ENCODE data around the gene ASB10.

ASB10 gene

GRCh38 chr7:151210087-151210854 lies 23.2 kb upstream of the ASB10 start, which contains the start of gene H2BK1:
H2BK1 (minus strand) TSS chr7:151210488; CDS start chr7:151210318, 170 bp downstream.
- DNase-seq (ENCODE audit: low read depth in 2 of 2), result no peak

- no peak for DNase-seq (ENCODE audit: low read depth in 2 of 2)
These were observed 22.5 kb upstream of the ASB10 start for GRCh38 chr7:151209588-151209987.

- no peak for DNase-seq (ENCODE audit: low read depth in 2 of 2)
These were observed 21.3 kb upstream of the ASB10 start for GRCh38 chr7:151208253-151208862.

DNA sequence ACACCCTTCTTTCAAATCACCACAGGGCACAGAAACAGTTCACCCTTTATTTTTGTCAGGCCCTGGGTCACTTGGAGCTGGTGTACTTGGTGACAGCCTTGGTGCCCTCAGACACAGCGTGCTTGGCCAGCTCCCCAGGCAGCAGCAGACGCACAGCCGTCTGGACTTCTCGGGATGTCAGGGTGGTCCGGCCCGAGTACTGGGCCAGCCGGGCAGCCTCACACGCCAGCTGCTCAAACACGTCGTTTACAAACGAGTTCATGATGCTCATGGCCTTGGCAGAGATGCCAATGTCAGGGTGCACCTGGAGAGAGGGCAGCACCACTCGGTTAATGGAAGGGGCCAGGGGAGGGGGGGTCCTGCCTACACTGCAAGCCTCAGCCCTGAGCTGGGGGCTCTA lies 20.8 kb upstream of the ASB10 start:
- DNase-seq (ENCODE audit: low read depth in 2 of 2), result no peak

DNA sequence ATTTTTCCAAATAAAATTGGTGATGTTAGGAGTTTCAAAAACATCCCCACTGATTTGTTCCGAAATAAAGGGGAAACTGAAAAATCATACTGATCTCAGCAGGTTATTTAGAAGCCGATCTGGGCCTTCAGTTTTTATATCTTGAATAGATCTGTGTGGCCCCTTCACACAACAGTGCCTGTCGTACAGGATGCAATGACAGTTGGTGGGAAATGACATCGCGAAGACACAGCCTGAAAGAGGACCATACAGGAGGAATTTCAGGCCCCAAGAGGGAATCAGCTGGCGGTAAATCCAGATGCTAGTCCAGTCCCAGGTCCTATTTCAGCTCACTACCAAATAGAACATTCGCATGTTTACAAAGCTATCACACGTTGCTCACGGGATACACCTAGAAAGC lies 20.3 kb upstream of the ASB10 start:
- DNase-seq (ENCODE audit: low read depth in 2 of 2), result no peak

DNA sequence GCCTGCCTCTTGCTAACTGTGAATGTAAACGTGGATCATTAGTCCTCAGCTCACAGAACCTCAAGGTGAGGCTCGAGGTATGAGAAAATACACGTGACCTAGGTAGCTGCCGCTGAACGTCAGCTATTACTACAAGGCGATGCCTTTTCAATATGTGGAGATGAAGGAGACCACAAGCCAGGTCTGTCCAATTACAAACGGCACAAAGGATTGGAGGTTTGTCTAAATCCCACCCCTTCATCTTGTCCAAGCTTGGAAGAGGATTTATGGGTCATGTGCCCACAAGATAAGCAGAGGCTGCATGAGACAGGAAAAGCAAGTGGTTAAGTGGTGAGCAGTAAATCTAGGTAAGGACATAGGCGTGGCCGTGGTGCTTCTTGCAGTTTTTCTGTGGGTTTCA lies 19.9 kb upstream of the ASB10 start:
- no peak for DNase-seq (ENCODE audit: low read depth in 2 of 2)

DNA sequence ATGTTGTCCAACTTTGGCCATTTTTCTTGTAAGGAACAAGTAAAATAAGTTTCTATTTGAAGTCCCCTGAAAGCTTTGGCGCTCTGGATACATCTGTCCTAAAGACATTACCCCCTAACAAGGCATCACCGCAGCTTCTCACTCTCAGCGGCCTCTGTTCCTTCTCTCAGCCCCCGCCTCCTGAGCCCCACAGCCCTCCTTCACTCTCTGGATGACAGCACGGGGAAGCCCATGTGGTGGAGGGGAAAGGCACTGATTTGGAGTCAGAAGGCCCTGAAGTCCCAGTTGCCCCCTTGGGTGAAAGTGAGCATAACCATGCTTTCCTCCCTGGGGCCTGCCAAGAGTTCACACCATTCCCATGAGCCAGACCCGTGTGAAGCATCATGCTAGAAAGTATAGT lies 18.7 kb upstream of the ASB10 start:
- DNase-seq (ENCODE audit: low read depth in 2 of 2), result no peak

DNA sequence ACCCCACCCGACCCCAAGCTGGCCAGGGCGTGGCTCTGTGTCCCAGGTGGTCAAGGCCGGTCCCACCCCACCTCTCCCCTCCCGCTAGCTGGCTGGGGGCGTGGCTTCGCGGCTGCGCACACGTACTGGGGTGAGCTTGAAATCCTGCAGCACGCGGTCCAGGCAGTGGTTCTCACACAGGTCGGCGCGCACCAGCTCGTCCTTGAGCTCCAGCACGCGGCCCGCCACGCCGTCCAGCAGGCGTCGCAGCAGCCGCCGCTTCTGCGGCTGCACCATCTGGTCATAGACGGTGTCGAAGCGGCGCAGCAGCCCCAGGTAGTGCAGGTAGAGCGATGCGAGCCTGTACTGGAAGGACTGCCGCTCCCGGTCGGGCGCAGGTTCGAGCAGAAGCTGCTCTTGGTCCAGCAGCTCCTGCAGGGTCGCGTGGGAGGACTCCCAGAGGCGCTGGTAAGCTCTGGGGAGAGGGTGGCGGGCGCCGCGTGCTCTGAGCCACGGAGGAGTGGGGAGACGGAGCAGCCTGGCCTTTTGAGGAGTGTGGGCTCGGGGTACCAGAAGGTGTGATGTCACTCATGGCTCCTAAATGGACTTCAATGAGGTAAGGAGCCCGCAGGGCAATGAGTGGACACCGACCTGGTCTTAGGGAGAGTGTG lies 17.5 kb upstream of the ASB10 start:
- no peak for DNase-seq (ENCODE audit: low read depth in 2 of 2)

GRCh38 chr7:151202836-151203235 lies 15.8 kb upstream of the ASB10 start:
- no peak for DNase-seq (ENCODE audit: low read depth in 2 of 2)

- DNase-seq (ENCODE audit: low read depth in 2 of 2), result no peak
These were observed 14.7 kb upstream of the ASB10 start for GRCh38 chr7:151201751-151202150.

DNA sequence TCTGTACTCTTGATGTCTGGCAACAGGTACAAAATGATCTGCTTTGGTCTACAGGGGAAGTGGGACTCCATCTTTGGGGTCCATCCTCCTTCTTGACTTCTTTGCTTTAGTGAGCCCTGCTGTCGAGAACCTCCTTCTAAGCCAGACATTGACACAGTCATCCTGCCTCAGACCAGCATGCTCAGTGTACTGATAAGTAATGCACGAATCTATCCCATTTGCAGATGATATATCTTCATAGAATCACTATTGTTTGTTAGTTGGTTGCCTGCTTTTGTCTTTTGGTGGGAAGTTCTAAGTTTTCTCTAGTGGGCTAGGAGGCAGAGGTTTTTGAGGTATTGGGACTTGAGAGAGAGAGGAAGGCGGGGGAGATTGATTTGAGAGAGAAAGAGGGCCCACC lies 14.3 kb upstream of the ASB10 start:
- no peak for DNase-seq (ENCODE audit: low read depth in 2 of 2)

DNA sequence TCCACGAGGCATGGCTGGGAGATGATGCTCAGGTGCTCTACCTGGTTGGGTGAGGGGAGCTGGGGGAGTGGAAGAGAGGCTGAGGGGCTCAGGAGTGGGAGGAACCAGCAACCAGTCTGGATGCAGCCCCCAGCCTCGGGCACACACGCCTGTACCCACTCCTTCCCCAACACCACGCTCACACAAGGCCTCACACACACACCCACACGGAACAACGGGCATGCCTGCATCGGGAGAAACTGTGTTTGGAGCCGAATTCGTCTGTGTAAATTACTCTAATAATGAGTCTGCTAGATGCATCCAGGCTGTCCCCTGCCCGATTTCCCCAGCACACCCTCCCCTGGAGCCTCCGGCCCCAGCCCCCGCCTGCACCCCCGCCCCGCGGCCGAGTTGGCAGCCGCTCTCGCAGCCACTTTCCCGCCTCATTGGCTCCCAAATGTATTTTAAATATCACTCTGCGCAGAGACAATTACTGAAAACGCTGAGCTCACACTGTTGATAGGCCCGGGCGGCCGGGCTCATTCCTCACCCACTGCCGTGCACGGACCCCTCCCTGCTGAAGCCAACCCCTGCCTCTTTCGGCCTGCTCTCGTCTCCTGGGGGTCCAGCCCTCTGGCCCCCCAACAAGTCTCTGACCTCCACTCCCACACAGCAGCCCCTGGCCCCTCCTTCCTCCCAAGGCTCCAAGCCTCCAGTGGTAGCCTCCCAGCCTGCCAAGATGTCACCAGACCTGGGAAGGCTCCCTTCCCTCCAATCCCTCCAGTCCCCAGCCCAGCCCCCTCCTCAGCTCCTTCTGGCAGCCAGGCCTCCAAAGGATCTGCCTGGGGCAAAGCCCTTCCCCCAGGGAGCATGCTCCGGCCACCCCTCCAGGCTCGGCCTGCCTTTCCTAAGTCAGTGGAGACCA lies 12.1 kb upstream of the ASB10 start:
- no peak for DNase-seq (ENCODE audit: low read depth in 2 of 2)

DNA sequence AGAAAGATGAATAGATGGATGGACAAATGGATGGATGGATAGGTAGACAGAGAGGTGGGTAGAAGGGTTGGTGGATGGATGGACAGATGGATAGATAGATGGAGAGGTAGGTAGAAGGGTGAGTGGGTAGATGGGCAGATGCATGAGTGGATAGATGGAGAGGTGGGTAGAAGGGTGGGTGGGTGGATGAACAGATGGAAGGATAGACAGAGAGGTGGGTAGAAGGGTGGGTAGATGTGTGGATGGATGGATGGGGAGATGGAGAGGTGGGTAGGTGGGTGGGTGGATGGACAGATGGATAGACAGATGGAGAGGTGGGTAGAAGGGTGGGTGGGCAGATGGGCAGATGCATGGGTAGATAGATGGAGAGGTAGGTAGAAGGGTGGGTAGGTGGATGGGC lies 10.9 kb upstream of the ASB10 start:
- DNase-seq (ENCODE audit: low read depth in 2 of 2), result no peak

DNA sequence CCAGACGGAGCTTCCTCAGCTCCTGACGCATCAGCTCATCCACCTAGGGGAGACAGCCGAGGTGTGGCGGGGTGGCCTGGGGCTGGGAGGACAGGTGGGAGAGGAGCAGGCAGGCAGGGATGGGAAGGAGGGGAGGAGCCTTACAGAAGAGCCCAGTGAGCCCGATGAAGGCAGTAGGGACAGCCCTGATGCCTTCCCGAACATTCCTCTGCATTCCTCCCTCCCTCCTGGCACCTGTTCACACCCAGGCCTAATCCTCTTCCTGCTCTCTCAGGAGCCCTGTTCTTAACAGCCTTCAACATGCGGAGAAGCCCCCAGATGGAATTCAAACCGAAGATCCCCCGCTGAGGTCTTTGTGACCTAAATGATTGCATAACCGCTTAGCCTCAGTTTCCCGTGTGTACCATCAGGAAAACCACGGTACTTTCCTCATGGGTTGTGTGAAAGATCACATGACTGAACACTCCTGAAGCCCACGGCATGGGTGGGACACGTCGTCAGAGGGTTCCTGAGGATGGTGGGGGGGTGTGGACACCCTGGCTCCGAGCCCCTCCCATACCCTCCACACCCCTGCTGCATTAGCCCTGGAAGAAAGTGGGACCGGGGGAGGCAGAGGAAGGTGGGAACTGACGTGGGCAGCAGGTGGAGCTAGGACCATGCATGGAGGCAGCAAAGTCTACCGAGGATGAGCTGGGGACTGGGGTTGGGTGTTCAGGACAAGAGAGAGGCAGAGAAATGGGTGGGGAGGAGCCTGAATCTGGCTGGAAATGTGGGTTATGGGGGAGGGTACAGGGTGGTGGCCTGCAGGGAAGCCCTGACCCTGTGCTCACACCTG lies 8.8 kb upstream of the ASB10 start:
- DNase-seq (ENCODE audit: low read depth in 2 of 2), result no peak

DNA sequence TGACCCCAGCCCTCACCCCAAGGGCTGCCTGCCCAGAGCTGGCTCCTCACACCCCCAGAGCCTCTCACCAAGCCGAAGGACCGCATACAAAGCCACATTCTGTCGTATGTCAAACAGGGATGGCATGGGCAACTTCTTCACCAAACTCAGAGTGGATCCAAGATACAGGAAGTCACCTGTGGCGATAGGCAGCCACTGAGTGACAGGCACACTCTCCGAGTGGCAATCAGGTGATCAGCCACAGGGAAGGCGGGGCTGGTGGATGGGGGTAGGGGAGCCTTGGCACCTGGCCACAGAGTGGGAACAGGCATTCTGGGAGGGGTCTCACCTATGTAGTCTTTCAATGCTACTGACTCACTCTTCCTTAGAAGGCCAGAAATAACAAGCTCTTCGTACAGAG lies 7.1 kb upstream of the ASB10 start:
- DNase-seq (ENCODE audit: low read depth in 2 of 2), result no peak

- no peak for DNase-seq (ENCODE audit: low read depth in 2 of 2)
These were observed 6.3 kb upstream of the ASB10 start for GRCh38 chr7:151193203-151193978.

DNA sequence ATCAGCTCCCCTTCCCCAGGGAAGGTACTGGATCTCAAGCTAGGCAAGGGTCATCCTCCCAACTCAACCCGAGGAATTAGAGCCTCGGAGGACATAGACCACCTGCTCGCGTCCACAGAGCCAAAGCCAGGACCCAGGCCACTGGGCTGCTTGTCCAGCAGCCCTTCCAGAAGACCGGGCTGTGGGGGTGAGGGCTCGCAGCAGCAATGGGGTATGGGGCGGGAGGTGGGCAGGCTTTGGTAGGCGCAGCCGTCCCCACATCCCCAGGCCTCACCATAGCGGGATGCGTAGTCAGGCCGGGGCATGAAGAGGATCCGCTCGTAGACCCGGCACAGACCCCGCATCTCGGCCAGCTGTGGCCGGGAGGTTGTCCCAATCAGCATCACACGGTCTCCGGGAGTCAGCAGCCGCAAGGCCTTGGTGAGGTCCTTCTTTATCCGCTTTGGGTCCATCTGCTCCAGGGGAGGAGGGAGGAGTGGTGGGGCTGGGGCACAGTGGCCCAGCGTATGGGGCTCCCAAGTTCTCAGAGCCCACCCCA lies 5.0 kb upstream of the ASB10 start:
- no peak for DNase-seq (ENCODE audit: low read depth in 2 of 2)

DNA sequence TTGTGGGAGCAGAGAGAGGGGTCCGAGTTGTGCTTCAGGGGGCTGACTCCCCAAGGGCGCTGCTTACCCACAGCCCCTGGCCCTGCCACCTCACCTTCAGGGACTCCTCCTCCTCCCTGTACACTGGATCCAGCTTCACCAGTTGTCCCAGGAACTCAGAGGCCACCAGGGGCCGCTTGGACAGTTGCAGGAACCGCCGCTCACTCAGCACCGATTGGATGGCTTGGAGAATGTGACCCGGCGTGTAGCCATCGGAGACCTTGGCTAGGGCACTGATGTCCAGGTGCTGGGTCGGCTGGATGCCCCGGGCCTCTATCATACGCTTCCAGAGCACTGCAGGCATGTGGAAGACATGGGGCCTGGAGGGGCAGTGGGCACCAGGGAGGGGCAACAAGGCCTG lies 4.5 kb upstream of the ASB10 start:
- DNase-seq (ENCODE audit: low read depth in 2 of 2), result no peak

DNA sequence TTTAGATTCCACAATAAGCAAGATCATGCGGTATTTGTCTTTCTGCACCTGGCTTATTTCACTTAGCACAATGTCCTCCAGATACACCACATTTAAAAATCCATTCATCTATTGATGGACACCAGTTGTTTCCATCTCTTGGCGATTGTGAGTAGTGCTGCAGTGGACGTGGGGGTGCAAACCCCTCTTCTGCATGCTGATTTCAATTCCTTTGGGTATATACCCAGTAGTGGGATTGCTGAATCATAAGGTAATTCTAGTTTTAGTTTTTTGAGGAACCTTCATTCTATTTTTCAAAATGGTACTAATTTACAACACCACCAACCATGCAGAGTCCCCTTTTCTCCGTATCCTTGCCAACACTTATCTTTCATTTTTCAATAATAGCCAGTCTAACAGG lies 2.0 kb upstream of the ASB10 start:
- DNase-seq (ENCODE audit: low read depth in 2 of 2), result no peak

DNA sequence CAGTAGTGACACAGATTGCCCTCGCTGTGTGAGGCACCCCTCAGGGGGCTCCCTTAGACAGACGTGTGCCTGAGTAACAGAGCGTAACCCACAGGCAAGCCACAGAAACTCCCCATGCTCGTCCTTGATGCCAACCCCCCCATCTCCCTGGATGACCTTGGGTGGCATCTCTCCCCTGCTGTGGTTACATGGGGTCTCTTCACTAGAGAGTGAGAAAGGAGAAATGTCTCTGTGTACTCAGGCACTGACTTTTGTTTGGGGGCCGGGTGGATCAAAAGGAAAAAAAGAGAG lies 1.1 kb upstream of the ASB10 start:
- DNase-seq (ENCODE audit: low read depth in 2 of 2), result no peak
